Natural killer cell (primary cell): ENCODE data around the gene DEFB132. TPM values are rescaled to one million over a fixed set of nuclear protein-coding genes. Genes with fewer than 3 reads are reported as not detected.
A peak's percentile ranks its signal among the peaks of the same experiment; 100 is the strongest.

Experiments
- ATAC-seq, 3 donors: fragments of 150-1000 bp in 2 of 3; fragments of 200-7000 bp in 1 of 3; cut with Tn5 transposase; 1 replicate in 1 of 3; 2 replicates in 2 of 3; pipeline ENCODE4 v1.10.0; 2021; ENCODE audit warnings: mild to moderate bottlenecking in 2 of 3, moderate library complexity in 2 of 3
- DNase-seq, 2 donors: peaks; one replicate each; pipeline versions ENCODE4 v3.0.0 to v3.0.0-alpha.2; 2013 to 2021; ENCODE audit warnings: mixed read lengths in 1 of 2
- H3K27ac ChIP-seq: one replicate; pipeline ENCODE4 v1.5.1; 2013; ENCODE audit warnings: mild to moderate bottlenecking, low read length
- H3K27me3 ChIP-seq: one replicate; pipeline ENCODE4 v1.6.1; 2013; ENCODE audit warnings: low read length; ENCODE audit not compliant: control insufficient read depth, insufficient read depth
- H3K36me3 ChIP-seq: one replicate; pipeline ENCODE4 v1.6.1; 2013; ENCODE audit warnings: low read length; ENCODE audit not compliant: control insufficient read depth, insufficient read depth
- H3K4me1 ChIP-seq: one replicate; pipeline ENCODE4 v1.6.1; 2013; ENCODE audit warnings: low read length; ENCODE audit not compliant: control insufficient read depth, insufficient read depth
- H3K4me3 ChIP-seq: one replicate; pipeline ENCODE4 v1.5.1; 2013; ENCODE audit warnings: low read length
- H3K9me3 ChIP-seq: one replicate; pipeline ENCODE4 v1.6.1; 2013; ENCODE audit warnings: low read length; ENCODE audit not compliant: control insufficient read depth, insufficient read depth
- H3K27ac Mint-ChIP-seq, 2 donors: one replicate each; pipeline ENCODE4 v1.8.0; 2022; ENCODE audit warnings: mild to moderate bottlenecking in 2 of 2, mixed read lengths in 2 of 2, moderate library complexity in 1 of 2
- H3K27me3 Mint-ChIP-seq, 2 donors: one replicate each; pipeline ENCODE4 v1.8.0; 2022; ENCODE audit warnings: low read depth in 2 of 2, mixed read lengths in 2 of 2
- H3K36me3 Mint-ChIP-seq: one replicate; pipeline ENCODE4 v1.8.0; 2022; ENCODE audit warnings: mixed read lengths
- H3K4me1 Mint-ChIP-seq, 2 donors: one replicate each; pipeline ENCODE4 v1.8.0; 2022; ENCODE audit warnings: mixed read lengths in 2 of 2
- H3K4me3 Mint-ChIP-seq: one replicate; pipeline ENCODE4 v1.8.0; 2022; ENCODE audit warnings: mild to moderate bottlenecking, moderate library complexity, mixed read lengths
- H3K9me3 Mint-ChIP-seq, 2 donors: one replicate each; pipeline ENCODE4 v1.8.0; 2022; ENCODE audit warnings: mixed read lengths in 2 of 2
- WGBS: methylation state at CpG from one replicate; pipeline ENCODE4 v1.1.7; 2013; ENCODE audit warnings: missing lambda C conversion rate; ENCODE audit not compliant: insufficient coverage; 5-methylcytosine and 5-hydroxymethylcytosine counted together
- intact Hi-C: fragments of 100-400 bp; cut with micrococcal nuclease; formaldehyde crosslinking; loops from one replicate; pipeline ENCODE4 v1.14.2; 2022
- total RNA-seq, 4 donors: library from RNA; stranded (reverse); fragments of 120-200 nt in 1 of 4; gene quantifications; one replicate each; pipeline versions ENCODE4 v1.2.3 to v1.2.4, GENCODE V29; 2013 to 2022
- TF ChIP-seq, protein P1 (sequence below): fragments of 200-600 bp; IDR thresholded peaks from one replicate; pipeline ENCODE4 v1.8.0; 2022; ENCODE audit warnings: antibody characterized with exemption

DEFB132 gene
- total RNA-seq, 3 donors from 2014 or later (not counting 1 experiment from before 2014, with no cell fraction given), result not detected

DNA sequence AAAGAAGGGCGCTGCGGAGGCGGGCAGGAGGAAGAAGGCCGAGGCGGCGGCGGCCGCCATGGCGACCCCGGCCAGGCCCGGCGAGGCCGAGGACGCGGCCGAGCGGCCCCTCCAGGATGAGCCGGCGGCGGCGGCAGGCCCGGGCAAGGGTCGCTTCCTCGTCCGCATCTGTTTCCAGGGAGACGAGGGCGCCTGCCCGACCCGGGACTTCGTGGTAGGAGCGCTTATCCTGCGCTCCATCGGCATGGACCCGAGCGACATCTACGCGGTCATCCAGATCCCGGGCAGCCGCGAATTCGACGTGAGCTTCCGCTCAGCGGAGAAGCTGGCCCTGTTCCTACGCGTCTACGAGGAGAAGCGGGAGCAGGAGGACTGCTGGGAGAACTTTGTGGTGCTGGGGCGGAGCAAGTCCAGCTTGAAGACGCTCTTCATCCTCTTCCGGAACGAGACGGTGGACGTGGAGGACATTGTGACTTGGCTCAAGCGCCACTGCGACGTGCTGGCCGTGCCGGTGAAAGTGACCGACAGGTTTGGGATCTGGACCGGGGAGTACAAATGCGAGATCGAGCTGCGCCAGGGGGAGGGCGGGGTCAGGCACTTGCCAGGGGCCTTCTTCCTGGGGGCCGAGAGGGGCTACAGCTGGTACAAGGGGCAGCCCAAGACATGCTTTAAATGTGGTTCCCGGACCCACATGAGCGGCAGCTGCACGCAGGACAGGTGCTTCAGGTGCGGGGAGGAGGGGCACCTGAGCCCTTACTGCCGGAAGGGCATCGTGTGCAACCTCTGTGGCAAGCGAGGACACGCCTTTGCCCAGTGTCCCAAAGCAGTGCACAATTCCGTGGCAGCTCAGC, 40.6 kb downstream of the DEFB132 start:
- intact Hi-C loops, result loop anchor here (1.0 kb wide), 1 partner anchor 26 kb away; no protein-coding TSS in a partner anchor
- Mint-ChIP-seq H3K36me3 (no peaks in the 10 kb centered on the region), H3K27ac (peak overlapping the region; percentile 96 to 100), H3K9me3 (no peaks in the 10 kb centered on the region), H3K4me1 (peaks cover 39 to 54% of the 10 kb centered on the region in 2 donors), H3K27me3 (no peaks in the 10 kb centered on the region), H3K4me3 (peak overlapping the region; percentile 98)
- Histone ChIP-seq H3K27me3 (no peaks in the 10 kb centered on the region), H3K36me3 (no peaks in the 10 kb centered on the region), H3K9me3 (no peaks in the 10 kb centered on the region), H3K4me1 (peaks cover 27% of the 10 kb centered on the region), H3K27ac (peak overlapping the region; percentile 85), H3K4me3 (peak overlapping the region; percentile 73)
- TF ChIP-seq, protein P1, sequence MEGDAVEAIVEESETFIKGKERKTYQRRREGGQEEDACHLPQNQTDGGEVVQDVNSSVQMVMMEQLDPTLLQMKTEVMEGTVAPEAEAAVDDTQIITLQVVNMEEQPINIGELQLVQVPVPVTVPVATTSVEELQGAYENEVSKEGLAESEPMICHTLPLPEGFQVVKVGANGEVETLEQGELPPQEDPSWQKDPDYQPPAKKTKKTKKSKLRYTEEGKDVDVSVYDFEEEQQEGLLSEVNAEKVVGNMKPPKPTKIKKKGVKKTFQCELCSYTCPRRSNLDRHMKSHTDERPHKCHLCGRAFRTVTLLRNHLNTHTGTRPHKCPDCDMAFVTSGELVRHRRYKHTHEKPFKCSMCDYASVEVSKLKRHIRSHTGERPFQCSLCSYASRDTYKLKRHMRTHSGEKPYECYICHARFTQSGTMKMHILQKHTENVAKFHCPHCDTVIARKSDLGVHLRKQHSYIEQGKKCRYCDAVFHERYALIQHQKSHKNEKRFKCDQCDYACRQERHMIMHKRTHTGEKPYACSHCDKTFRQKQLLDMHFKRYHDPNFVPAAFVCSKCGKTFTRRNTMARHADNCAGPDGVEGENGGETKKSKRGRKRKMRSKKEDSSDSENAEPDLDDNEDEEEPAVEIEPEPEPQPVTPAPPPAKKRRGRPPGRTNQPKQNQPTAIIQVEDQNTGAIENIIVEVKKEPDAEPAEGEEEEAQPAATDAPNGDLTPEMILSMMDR, result no peak
- DNase-seq (peak; percentile 33 to 65), ATAC-seq (peak; percentile 17 to 25 (median 19))
- under 1% methylated on average over 75 of the region's 75 CpGs for WGBS

DNA sequence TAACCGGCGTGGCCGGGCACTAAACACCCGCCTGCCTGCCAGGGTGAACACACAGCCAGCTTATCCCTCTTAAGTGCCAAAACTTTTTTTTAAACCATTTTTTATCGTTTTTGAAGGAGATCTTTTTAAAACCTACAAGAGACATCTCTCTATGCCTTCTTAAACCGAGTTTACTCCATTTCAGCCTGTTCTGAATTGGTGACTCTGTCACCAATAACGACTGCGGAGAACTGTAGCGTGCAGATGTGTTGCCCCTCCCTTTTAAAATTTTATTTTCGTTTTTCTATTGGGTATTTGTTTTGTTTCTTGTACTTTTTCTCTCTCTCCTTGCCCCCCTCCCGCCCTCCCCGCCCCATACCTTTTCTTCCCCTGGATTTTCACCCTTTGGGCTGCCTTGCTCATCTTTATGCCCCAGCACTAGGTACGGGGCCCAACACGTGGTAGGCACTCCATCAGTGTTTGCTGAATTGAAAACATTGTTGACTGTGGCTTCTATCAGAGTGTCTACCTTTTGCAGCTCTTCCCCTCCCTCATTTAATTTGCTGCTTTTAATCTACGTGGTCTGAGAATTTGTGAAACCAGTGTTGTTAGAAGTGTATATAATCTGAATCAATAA, 41.4 kb downstream of the DEFB132 start:
- H3K27me3 Mint-ChIP-seq, result no peaks in the 10 kb centered on the region
- ATAC-seq (peak in 1 of 3 donors; percentile 24), DNase-seq (peak in 1 of 2 donors; percentile 53)
- no peaks in the 10 kb centered on the region for H3K9me3 Mint-ChIP-seq
- H3K4me3 Mint-ChIP-seq, result peak overlapping the region; percentile 98
- Histone ChIP-seq H3K9me3 (no peaks in the 10 kb centered on the region), H3K27me3 (no peaks in the 10 kb centered on the region), H3K36me3 (no peaks in the 10 kb centered on the region), H3K4me1 (peaks cover 27% of the 10 kb centered on the region), H3K27ac (peak overlapping the region; percentile 85), H3K4me3 (peak overlapping the region; percentile 73)
- under 1% methylated on average over 8 of the region's 15 CpGs for WGBS
- intact Hi-C loops, result loop anchor here (1.0 kb wide), 1 partner anchor 25 kb away; no protein-coding TSS in a partner anchor
- TF ChIP-seq, protein P1, result no peak
- H3K27ac Mint-ChIP-seq, result peak overlapping the region; percentile 96 to 100
- H3K4me1 Mint-ChIP-seq, result peaks cover 39 to 54% of the 10 kb centered on the region in 2 donors
- no peaks in the 10 kb centered on the region for H3K36me3 Mint-ChIP-seq

DNA sequence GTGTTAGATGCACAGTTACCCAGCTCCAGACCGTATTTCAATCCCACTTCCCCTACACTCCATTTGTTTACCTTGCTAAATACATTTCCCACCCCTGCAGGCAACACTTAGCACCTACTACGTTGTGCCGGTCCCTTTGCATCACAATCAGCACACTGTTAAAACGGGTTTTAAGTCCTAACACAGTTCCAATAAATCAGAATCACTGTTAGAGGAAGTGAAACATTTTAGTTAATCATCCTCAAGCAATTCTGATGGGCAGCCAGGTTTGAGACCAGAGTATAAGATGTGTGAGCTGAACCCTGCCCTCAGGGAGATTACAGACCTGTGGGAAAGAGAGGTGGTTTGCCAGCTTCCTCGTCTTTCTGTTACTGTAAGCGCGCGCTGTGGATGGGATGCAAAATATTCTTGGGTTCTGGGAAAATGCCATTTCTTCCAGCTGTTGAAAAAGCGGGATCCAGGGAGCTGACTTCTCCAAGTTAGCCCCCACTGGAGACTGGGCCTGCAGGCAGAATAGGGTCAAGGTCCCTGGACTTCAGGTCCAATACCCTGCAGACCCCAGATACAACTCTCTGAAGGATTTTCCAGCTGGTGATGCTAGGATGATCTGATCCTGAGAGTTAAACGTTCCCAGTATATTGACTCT, 42.9 kb downstream of the DEFB132 start:
- Mint-ChIP-seq H3K4me1 (peaks cover 39 to 54% of the 10 kb centered on the region in 2 donors), H3K27ac (peak overlapping the region; percentile 96 to 100), H3K4me3 (peak overlapping the region; percentile 36), H3K9me3 (no peaks in the 10 kb centered on the region), H3K36me3 (no peaks in the 10 kb centered on the region), H3K27me3 (no peaks in the 10 kb centered on the region)
- H3K4me1 ChIP-seq, result peaks cover 27% of the 10 kb centered on the region
- H3K4me3 ChIP-seq, result no peak overlapping the region
- no peaks in the 10 kb centered on the region for H3K9me3 ChIP-seq
- no peaks in the 10 kb centered on the region for H3K27me3 ChIP-seq
- WGBS, result 74% methylated on average over 10 of the region's 10 CpGs
- H3K36me3 ChIP-seq, result no peaks in the 10 kb centered on the region
- intact Hi-C loops, result no loop called here
- no peak for DNase-seq
- no peak overlapping the region for H3K27ac ChIP-seq
- ATAC-seq, result no peak
- TF ChIP-seq, protein P1, result no peak
